WTC11 (cell line): Measurements from ENCODE around the gene COA1. TPM values are rescaled to one million over a fixed set of nuclear protein-coding genes. Genes with fewer than 3 reads are reported as not detected.

ENCODE experiments used
- ATAC-seq: fragments of 200-7000 bp; cut with Tn5 transposase; 2 replicates; pipeline ENCODE4 v1.10.0; 2021; ENCODE audit warnings: mild to moderate bottlenecking, moderate library complexity
- CTCF ChIA-PET: fragments of 300-600 bp; sonication (Branson Sonifier 250); formaldehyde crosslinking; loops from one replicate; lab custom pipeline; 2021; ENCODE audit warnings: antibody characterized with exemption; lab: Charles Lee
- POLR2A ChIA-PET: fragments of 350-600 bp; sonication (Branson Sonifier 250); formaldehyde crosslinking; loops from one replicate; lab custom pipeline; 2021; ENCODE audit warnings: antibody characterized with exemption; lab: Charles Lee
- DNase-seq: peaks from one replicate; pipeline ENCODE4 v3.0.0; 2021; ENCODE audit warnings: low spot score
- H3K27ac Mint-ChIP-seq: 2 replicates; pipeline ENCODE4 v1.8.0; 2021; ENCODE audit warnings: mixed read lengths
- H3K27me3 Mint-ChIP-seq: 2 replicates; pipeline ENCODE4 v1.8.0; 2021; ENCODE audit warnings: low read depth, mild to moderate bottlenecking, moderate library complexity, mixed read lengths
- H3K36me3 Mint-ChIP-seq: 2 replicates; pipeline ENCODE4 v1.8.0; 2021; ENCODE audit warnings: mixed read lengths
- H3K4me1 Mint-ChIP-seq: 2 replicates; pipeline ENCODE4 v1.8.0; 2022; ENCODE audit warnings: mixed read lengths
- H3K4me3 Mint-ChIP-seq: 2 replicates; pipeline ENCODE4 v1.8.0; 2021; ENCODE audit warnings: mild to moderate bottlenecking, moderate library complexity, mixed read lengths
- H3K9me3 Mint-ChIP-seq: 2 replicates; pipeline ENCODE4 v1.8.0; 2021; ENCODE audit warnings: mixed read lengths
- ATF1 ChIP-seq: sonication (generic); formaldehyde crosslinking; IDR thresholded peaks from 2 replicates; pipeline ENCODE4 v1.8.1; 2023; ENCODE audit warnings: mild to moderate bottlenecking, moderate library complexity, missing genetic modification reagents
- E2F4 ChIP-seq: sonication (generic); formaldehyde crosslinking; IDR thresholded peaks from 2 replicates; pipeline ENCODE4 v1.8.1; 2022; ENCODE audit warnings: low read depth, mild to moderate bottlenecking, moderate library complexity, missing genetic modification reagents, borderline replicate concordance
- ETV6 ChIP-seq: sonication (generic); formaldehyde crosslinking; IDR thresholded peaks from 2 replicates; pipeline ENCODE4 v1.8.1; 2022; ENCODE audit warnings: mild to moderate bottlenecking, missing genetic modification reagents
- IRF1 ChIP-seq: sonication (generic); formaldehyde crosslinking; IDR thresholded peaks from 2 replicates; pipeline ENCODE4 v1.8.0; 2023; ENCODE audit warnings: missing genetic modification reagents
- NR1H2 ChIP-seq: sonication (generic); formaldehyde crosslinking; IDR thresholded peaks from 2 replicates; pipeline ENCODE4 v1.9.0; 2021; ENCODE audit warnings: mild to moderate bottlenecking, moderate library complexity, missing genetic modification reagents
- NR3C1 ChIP-seq: sonication (generic); formaldehyde crosslinking; conservative IDR thresholded peaks from 2 replicates; pipeline ENCODE4 v1.8.1; 2023; ENCODE audit warnings: low read depth, mild to moderate bottlenecking, missing genetic modification reagents
- TP53 ChIP-seq: sonication (generic); formaldehyde crosslinking; IDR thresholded peaks from 2 replicates; pipeline ENCODE4 v1.8.1; 2023; ENCODE audit warnings: mild to moderate bottlenecking, missing genetic modification reagents
- ZBTB43 ChIP-seq: sonication (generic); formaldehyde crosslinking; IDR thresholded peaks from 2 replicates; pipeline ENCODE4 v1.8.1; 2023; ENCODE audit warnings: mild to moderate bottlenecking, missing genetic modification reagents
- ZNF232 ChIP-seq: sonication (generic); formaldehyde crosslinking; IDR thresholded peaks from 2 replicates; pipeline ENCODE4 v1.8.0; 2022; ENCODE audit warnings: mild to moderate bottlenecking, missing genetic modification reagents
- ZNF416 ChIP-seq: fragments of 250-450 bp; sonication (Bioruptor Pico); IDR thresholded peaks from 2 replicates; pipeline ENCODE4 v1.9.0; 2021; ENCODE audit warnings: mild to moderate bottlenecking, inconsistent platforms
- ZNF532 ChIP-seq: fragments of 250-450 bp; sonication (Bioruptor Pico); IDR thresholded peaks from 2 replicates; pipeline ENCODE4 v1.9.0; 2021; ENCODE audit warnings: mild to moderate bottlenecking, borderline replicate concordance
- ZSCAN18 ChIP-seq: fragments of 250-450 bp; sonication (Bioruptor Pico); IDR thresholded peaks from 2 replicates; pipeline ENCODE4 v2.1.2; 2022; ENCODE audit warnings: mild to moderate bottlenecking, moderate library complexity
- total RNA-seq: library from RNA; stranded (reverse); gene quantifications from 3 replicates; pipeline ENCODE4 v1.2.3, GENCODE V29; 2021

Gene COA1
- total RNA-seq, 1 experiment from 2014 or later: 132 TPM

- H3K27ac Mint-ChIP-seq: peak overlapping the region; percentile 73
- ChIA-PET CTCF (interaction anchor here (5.1 kb wide), 1 partner anchor 61 kb away, joined by 33 read pairs; the partner anchor contains the start of gene STK17A), POLR2A (no interaction called here)
Measured at GRCh38 chr7:43643846-43644245, 85.5 kb downstream of the COA1 start.

More at GRCh38 chr7:43643846-43644245, 85.5 kb downstream of the COA1 start:
- Mint-ChIP-seq H3K4me1 (peaks cover 37% of the 10 kb centered on the region), H3K36me3 (peaks cover 48% of the 10 kb centered on the region), H3K27me3 (no peaks in the 10 kb centered on the region), H3K4me3 (no peak overlapping the region), H3K9me3 (no peaks in the 10 kb centered on the region)
- TF ChIP-seq ZSCAN18: no peak
- TF ChIP-seq IRF1: no peak
- no peak for TF ChIP-seq TP53 (CRISPR knock-in tag)
- no peak for TF ChIP-seq ATF1 (CRISPR knock-in tag)
- no peak for TF ChIP-seq NR1H2 (CRISPR knock-in tag)
- no peak for TF ChIP-seq ZNF532 (CRISPR knock-in tag)
- no peak for TF ChIP-seq NR3C1
- TF ChIP-seq ZNF232 (CRISPR knock-in tag): no peak
- no peak for TF ChIP-seq E2F4
- TF ChIP-seq ZNF416: no peak
- TF ChIP-seq ETV6 (CRISPR knock-in tag): no peak
- TF ChIP-seq ZBTB43 (CRISPR knock-in tag): no peak
- DNase-seq: no peak
- no peak for ATAC-seq
